H1 (cell line): ENCODE results near the gene TBR1. TPM values are rescaled to one million over a fixed set of nuclear protein-coding genes. Genes with fewer than 3 reads are reported as not detected.

Source experiments
- CTCF ChIA-PET: fragments of 300-600 bp; sonication (Branson Sonifier 250); formaldehyde crosslinking; loops from one replicate; lab custom pipeline; 2021; ENCODE audit not compliant: partially characterized antibody; lab: Charles Lee
- POLR2A ChIA-PET: fragments of 300-600 bp; sonication (Branson Sonifier 250); formaldehyde crosslinking; loops from one replicate; lab custom pipeline; 2021; ENCODE audit warnings: inconsistent platforms; ENCODE audit not compliant: partially characterized antibody; lab: Charles Lee
- DNase-seq, 2 experiments: peaks; one replicate each; pipeline versions ENCODE4 v3.0.0 to v3.0.0-alpha.2; 2010 to 2022; ENCODE audit warnings: low spot score in 2 of 2, low read depth in 1 of 2, mixed read lengths in 1 of 2
- FAIRE-seq: peaks from 2 replicates; lab custom pipeline; 2011; peaks lifted over from hg19 to GRCh38; lab: Jason Lieb, UNC
- H2AFZ ChIP-seq: 2 replicates; pipeline ENCODE4 v1.8.1; 2012; ENCODE audit warnings: low read length, inconsistent platforms
- H2AK5ac ChIP-seq: 2 replicates; pipeline ENCODE4 v1.6.1; 2013; ENCODE audit warnings: low read depth, low read length
- H2BK120ac ChIP-seq: replicated peaks from 2 replicates; pipeline ENCODE3; 2013; ENCODE audit warnings: low read depth, low read length, inconsistent platforms
- H2BK12ac ChIP-seq: 2 replicates; pipeline ENCODE4 v1.6.1; 2013; ENCODE audit warnings: low read depth, low read length
- H2BK15ac ChIP-seq: 2 replicates; pipeline ENCODE4 v1.6.1; 2013; ENCODE audit warnings: low read length
- H2BK20ac ChIP-seq: 2 replicates; pipeline ENCODE4 v1.6.1; 2013; ENCODE audit warnings: low read length
- H2BK5ac ChIP-seq: 2 replicates; pipeline ENCODE4 v1.6.1; 2013; ENCODE audit warnings: low read depth, low read length
- H3K14ac ChIP-seq: 2 replicates; pipeline ENCODE4 v1.6.1; 2013; ENCODE audit warnings: inconsistent platforms; ENCODE audit not compliant: insufficient read length
- H3K18ac ChIP-seq: 2 replicates; pipeline ENCODE4 v1.6.1; 2013; ENCODE audit warnings: low read length; ENCODE audit errors: extremely low read depth
- H3K23ac ChIP-seq: 2 replicates; pipeline ENCODE4 v1.6.1; 2013; ENCODE audit warnings: inconsistent platforms; ENCODE audit not compliant: insufficient read length
- H3K23me2 ChIP-seq: 2 replicates; pipeline ENCODE4 v1.6.1; 2013; ENCODE audit warnings: low read depth, low read length
- H3K27ac ChIP-seq: 2 replicates; pipeline ENCODE4 v1.6.1; 2011; ENCODE audit warnings: low read depth, low read length, inconsistent platforms
- H3K27me3 ChIP-seq, 4 experiments: replicated peaks in 1 of 4; 1 replicate in 1 of 4; 2 replicates in 3 of 4; pipeline versions ENCODE4 v1.6.1 to v1.8.1; 2011 to 2013; ENCODE audit warnings: low read length in 3 of 4, mild to moderate bottlenecking in 3 of 4, inconsistent platforms in 2 of 4, mixed read lengths in 2 of 4, moderate library complexity in 1 of 4; ENCODE audit not compliant: control insufficient read depth in 3 of 4, insufficient read depth in 3 of 4; ENCODE audit errors: extremely low read depth in 1 of 4
- H3K36me3 ChIP-seq, 4 experiments: 2 replicates each; pipeline versions ENCODE4 v1.6.1 to v1.8.1; 2011 to 2013; ENCODE audit warnings: mild to moderate bottlenecking in 4 of 4, low read length in 3 of 4, moderate library complexity in 2 of 4, control low read depth in 1 of 4, inconsistent platforms in 1 of 4; ENCODE audit not compliant: insufficient read depth in 4 of 4, control insufficient read depth in 2 of 4
- H3K4ac ChIP-seq: replicated peaks from 2 replicates; pipeline ENCODE3; 2013; ENCODE audit warnings: low read length, low read depth, mixed read lengths, inconsistent platforms; ENCODE audit not compliant: insufficient read length
- H3K4me1 ChIP-seq, 4 experiments: replicated peaks in 1 of 4; 1 replicate in 1 of 4; 2 replicates in 3 of 4; pipeline versions ENCODE4 v1.6.1 to v1.8.1; 2011 to 2013; ENCODE audit warnings: low read length in 3 of 4, inconsistent platforms in 2 of 4, mixed read lengths in 1 of 4; ENCODE audit not compliant: insufficient read depth in 4 of 4, control insufficient read depth in 3 of 4
- H3K4me2 ChIP-seq, 2 experiments: 2 replicates each; pipeline versions ENCODE4 v1.6.1 to v1.8.1; 2011 to 2013; ENCODE audit warnings: low read depth in 2 of 2, low read length in 2 of 2, control low read depth in 1 of 2, inconsistent platforms in 1 of 2, mild to moderate bottlenecking in 1 of 2; ENCODE audit not compliant: insufficient read depth in 1 of 2
- H3K4me3 ChIP-seq, 4 experiments: fragments of 200-600, 300-600 bp in 1 of 4; sonication (generic), shearing (Covaris generic), sonication (Bioruptor Twin) in 1 of 4; 2 replicates each; pipeline versions ENCODE4 v1.5.1 to v1.8.1; 2011 to 2016; ENCODE audit warnings: low read length in 4 of 4, low read depth in 3 of 4, control low read depth in 2 of 4, inconsistent platforms in 2 of 4, mild to moderate bottlenecking in 2 of 4, mixed read lengths in 1 of 4, moderate library complexity in 1 of 4; ENCODE audit not compliant: insufficient read depth in 2 of 4; ENCODE audit errors: extremely low read depth in 1 of 4
- H3K56ac ChIP-seq: replicated peaks from 2 replicates; pipeline ENCODE3; 2013; ENCODE audit warnings: low read depth, mild to moderate bottlenecking, mixed read lengths, low read length, inconsistent platforms; ENCODE audit not compliant: insufficient read length
- H3K79me1 ChIP-seq: 2 replicates; pipeline ENCODE4 v1.6.1; 2013; ENCODE audit warnings: low read depth, low read length, control low read depth
- H3K79me2 ChIP-seq, 2 experiments: 2 replicates each; pipeline versions ENCODE4 v1.6.1 to v1.8.1; 2012 to 2013; ENCODE audit warnings: low read length in 2 of 2, mild to moderate bottlenecking in 2 of 2, inconsistent platforms in 1 of 2; ENCODE audit not compliant: insufficient read depth in 2 of 2, control insufficient read depth in 1 of 2
- H3K9ac ChIP-seq, 4 experiments: replicated peaks in 1 of 4; 1 replicate in 1 of 4; 2 replicates in 3 of 4; pipeline versions ENCODE4 v1.6.1 to v1.8.1; 2011 to 2013; ENCODE audit warnings: low read depth in 3 of 4, low read length in 3 of 4, control low read depth in 2 of 4, mild to moderate bottlenecking in 2 of 4, moderate library complexity in 2 of 4, inconsistent platforms in 1 of 4; ENCODE audit errors: extremely low read depth in 1 of 4
- H3K9me3 ChIP-seq, 2 experiments: 2 replicates each; pipeline versions ENCODE4 v1.6.1 to v1.8.1; 2012 to 2013; ENCODE audit warnings: mild to moderate bottlenecking in 2 of 2, moderate library complexity in 2 of 2, control low read depth in 1 of 2, inconsistent platforms in 1 of 2, low read depth in 1 of 2, low read length in 1 of 2, mixed read lengths in 1 of 2; ENCODE audit not compliant: insufficient read depth in 2 of 2
- H4K20me1 ChIP-seq, 2 experiments: replicated peaks in 1 of 2; 2 replicates each; pipeline versions ENCODE3 to v1.8.1; 2011 to 2013; ENCODE audit warnings: inconsistent platforms in 2 of 2, low read length in 2 of 2, mild to moderate bottlenecking in 1 of 2; ENCODE audit not compliant: insufficient read depth in 2 of 2, control insufficient read depth in 1 of 2
- H4K5ac ChIP-seq: 2 replicates; pipeline ENCODE4 v1.6.1; 2013; ENCODE audit warnings: low read length, low read depth, mixed read lengths, inconsistent platforms; ENCODE audit not compliant: insufficient read length
- H4K8ac ChIP-seq: 2 replicates; pipeline ENCODE4 v1.8.0; 2013; ENCODE audit warnings: mild to moderate bottlenecking, moderate library complexity, low read length, inconsistent platforms; ENCODE audit not compliant: insufficient read depth; ENCODE audit errors: extremely low read depth
- H4K91ac ChIP-seq: replicated peaks from 2 replicates; pipeline ENCODE3; 2013; ENCODE audit warnings: low read length, mixed read lengths, inconsistent platforms; ENCODE audit not compliant: insufficient read length
- BCL11A ChIP-seq, 2 experiments: IDR thresholded peaks; one replicate each; pipeline ENCODE4 v1.6.1; 2011; ENCODE audit warnings: low read depth in 2 of 2, low read length in 2 of 2, mild to moderate bottlenecking in 2 of 2
- CHD1 ChIP-seq: IDR thresholded peaks from 2 replicates; pipeline ENCODE4 v1.6.1; 2012; ENCODE audit warnings: low read depth, low read length, improper control_type of control experiment
- GABPA ChIP-seq: IDR thresholded peaks from 2 replicates; pipeline ENCODE4 v1.6.1; 2011; ENCODE audit warnings: mild to moderate bottlenecking, low read length, moderate library complexity, borderline replicate concordance; ENCODE audit not compliant: insufficient read depth
- JUN ChIP-seq: IDR thresholded peaks from 2 replicates; pipeline ENCODE4 v1.6.1; 2011; ENCODE audit warnings: low read depth, mild to moderate bottlenecking, improper control_type of control experiment, low read length
- JUND ChIP-seq: IDR thresholded peaks from 2 replicates; pipeline ENCODE4 v1.6.1; 2011; ENCODE audit warnings: mild to moderate bottlenecking, improper control_type of control experiment, low read length
- KDM4A ChIP-seq: IDR thresholded peaks from one replicate; pipeline ENCODE4 v1.7.1; 2012; ENCODE audit warnings: low read depth, mild to moderate bottlenecking, moderate library complexity, low read length, inconsistent platforms; ENCODE audit not compliant: severe bottlenecking
- KDM5A ChIP-seq: fragments of 200-600 bp; IDR thresholded peaks from 2 replicates; pipeline ENCODE4 v1.7.1; 2012; ENCODE audit warnings: mild to moderate bottlenecking, low read length, inconsistent platforms, mixed read lengths
- POLR2AphosphoS5 ChIP-seq: IDR thresholded peaks from 2 replicates; pipeline ENCODE4 v1.6.1; 2011; ENCODE audit warnings: low read depth, low read length
- RBBP5 ChIP-seq: IDR thresholded peaks from 2 replicates; pipeline ENCODE4 v1.7.1; 2012; ENCODE audit warnings: low read depth, mild to moderate bottlenecking, inconsistent platforms, low read length, moderate library complexity, borderline replicate concordance
- RNF2 ChIP-seq: fragments of 200-900, 300-1000 bp; sonication (generic); IDR thresholded peaks from 2 replicates; pipeline ENCODE4 v1.7.1; 2016; ENCODE audit warnings: borderline replicate concordance, low read depth, mild to moderate bottlenecking, antibody characterized with exemption, low read length; ENCODE audit not compliant: poor library complexity, severe bottlenecking; ENCODE audit errors: missing control alignments
- SIX5 ChIP-seq: IDR thresholded peaks from 2 replicates; pipeline ENCODE4 v1.6.1; 2011; ENCODE audit warnings: mild to moderate bottlenecking, low read depth, low read length
- SP1 ChIP-seq: IDR thresholded peaks from 2 replicates; pipeline ENCODE4 v1.6.1; 2011; ENCODE audit warnings: low read depth, low read length
- TEAD4 ChIP-seq: IDR thresholded peaks from 2 replicates; pipeline ENCODE4 v1.6.1; 2012; ENCODE audit warnings: low read depth, low read length, inconsistent platforms, mixed read lengths
- WGBS, 2 experiments: shearing (Covaris generic) in 1 of 2; methylation state at CpG; one replicate each; pipeline versions ENCODE4 v1.1.6 to v1.1.7; 2013 to 2015; ENCODE audit warnings: low lambda C conversion rate in 2 of 2, mixed read lengths in 2 of 2, inconsistent platforms in 1 of 2, low coverage in 1 of 2, missing lambda C conversion rate in 1 of 2; ENCODE audit not compliant: insufficient replicate concordance in 2 of 2, insufficient coverage in 1 of 2, insufficient read length in 1 of 2; ENCODE audit errors: extremely low coverage in 1 of 2, missing lambda C conversion rate in 1 of 2; 5-methylcytosine and 5-hydroxymethylcytosine counted together
- polyA plus RNA-seq, 7 experiments: library from polyadenylated mRNA; depleted of rRNA in 3 of 7; stranded (reverse) in 5 of 7; unstranded in 2 of 7; fragments of >200 nt in 5 of 7; fragments of 200-250 nt in 2 of 7; gene quantifications; 1 replicate in 5 of 7; 2 replicates in 1 of 7; 4 replicates in 1 of 7; pipeline versions ENCODE4 v1.2.1 to v1.2.3, GENCODE V29; 2011 to 2013; ENCODE audit warnings: missing spikeins in 2 of 7, mixed read lengths in 2 of 7
- total RNA-seq: library from RNA; stranded (reverse); fragmentation: NEBNext Ultra II Directional; extraction: Animal tissue kit (Norgen Biotek cat#: 25700); gene quantifications from 2 replicates; pipeline ENCODE4 v1.2.1, GENCODE V29; 2021
- TF ChIP-seq, protein P1 (sequence below): IDR thresholded peaks from 2 replicates; pipeline ENCODE4 v1.6.1; 2012; ENCODE audit warnings: inconsistent platforms

TBR1 gene
- total and polyA plus RNA-seq, 2 of the 8 experiments (the other 6 are each of a cell fraction or from before 2014, with no cell fraction given) = not detected

DNA sequence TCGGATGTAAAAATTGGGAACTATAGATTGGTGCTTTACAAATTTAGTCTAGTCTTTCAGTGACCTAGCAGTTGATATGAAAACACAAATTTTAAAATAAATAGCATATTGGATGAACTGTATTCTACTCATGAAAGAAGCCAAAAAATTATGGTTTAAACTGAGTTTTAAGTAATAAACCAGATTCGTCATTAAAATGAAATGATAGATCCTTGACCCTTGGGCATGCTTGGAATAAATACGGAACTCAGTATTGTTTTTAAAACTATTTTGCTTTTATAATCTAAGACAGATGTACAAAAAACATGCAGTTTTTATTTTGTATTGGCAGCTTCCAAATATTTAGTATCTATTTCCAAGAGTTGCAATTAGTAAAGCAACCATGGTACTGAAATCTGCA lies 34.6 kb upstream of the TBR1 start:
- no peak overlapping the region for H2AFZ ChIP-seq
- no peak overlapping the region for H3K4ac ChIP-seq
- DNase-seq (no peak), FAIRE-seq (no peak)
- no peak overlapping the region for H4K91ac ChIP-seq
- H3K56ac ChIP-seq = no peak overlapping the region
- H2BK5ac ChIP-seq = no peak overlapping the region
- ChIA-PET POLR2A (interaction anchor here (1.6 kb wide), 1 partner anchor 74 kb away, joined by 5 read pairs; the partner anchor contains the start of gene PSMD14), CTCF (interaction anchor here (0.6 to 1.3 kb wide), 3 partner anchors 8 to 34 kb away, joined by 3 to 4 read pairs (median 3); no protein-coding TSS in a partner anchor)
- H4K20me1 ChIP-seq = peaks cover 0 to 2% of the 10 kb centered on the region in 2 experiments
- H3K79me1 ChIP-seq = no peaks in the 10 kb centered on the region
- no peak overlapping the region for H3K27ac ChIP-seq
- no peak overlapping the region for H2BK120ac ChIP-seq
- no peak overlapping the region for H2AK5ac ChIP-seq
- H2BK20ac ChIP-seq = no peak overlapping the region
- H3K9me3 ChIP-seq = no peaks in the 10 kb centered on the region
- H3K23ac ChIP-seq = no peak overlapping the region
- H3K4me1 ChIP-seq = no peaks in the 10 kb centered on the region
- H2BK12ac ChIP-seq = no peak overlapping the region
- no peaks in the 10 kb centered on the region for H3K79me2 ChIP-seq
- H3K4me2 ChIP-seq = no peak overlapping the region
- no peak overlapping the region for H3K9ac ChIP-seq
- H3K18ac ChIP-seq = no peak overlapping the region
- H4K8ac ChIP-seq = no peak overlapping the region
- H4K5ac ChIP-seq = no peak overlapping the region
- H3K4me3 ChIP-seq = no peak overlapping the region
- 89% methylated on average over 3 of the region's 3 CpGs; no CpG with 5 or more reads in 1 of the 2 experiments for WGBS, 2 experiments
- no peak overlapping the region for H2BK15ac ChIP-seq
- H3K27me3 ChIP-seq = no peaks in the 10 kb centered on the region
- H3K36me3 ChIP-seq = no peaks in the 10 kb centered on the region; a peak in 2 of 8 replicates
- H3K14ac ChIP-seq = no peak overlapping the region
- no peaks in the 10 kb centered on the region for H3K23me2 ChIP-seq
- TF ChIP-seq CHD1 (no peak), RBBP5 (no peak), SIX5 (no peak), TEAD4 (no peak), GABPA (no peak), SP1 (no peak), KDM5A (no peak), KDM4A (no peak), RNF2 (no peak), BCL11A (IDR thresholded peaks at IDR 0.05; ENCODE audit: low read depth in 2 of 2, low read length in 2 of 2) (no peak), JUN (no peak), POLR2AphosphoS5 (no peak), JUND (no peak)
- TF ChIP-seq, protein P1, sequence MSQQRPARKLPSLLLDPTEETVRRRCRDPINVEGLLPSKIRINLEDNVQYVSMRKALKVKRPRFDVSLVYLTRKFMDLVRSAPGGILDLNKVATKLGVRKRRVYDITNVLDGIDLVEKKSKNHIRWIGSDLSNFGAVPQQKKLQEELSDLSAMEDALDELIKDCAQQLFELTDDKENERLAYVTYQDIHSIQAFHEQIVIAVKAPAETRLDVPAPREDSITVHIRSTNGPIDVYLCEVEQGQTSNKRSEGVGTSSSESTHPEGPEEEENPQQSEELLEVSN = no peak
